ENCODE data around the gene PPP1R2C.
A peak's percentile ranks its signal among the peaks of the same experiment; 100 is the strongest.

PPP1R2C gene

DNA sequence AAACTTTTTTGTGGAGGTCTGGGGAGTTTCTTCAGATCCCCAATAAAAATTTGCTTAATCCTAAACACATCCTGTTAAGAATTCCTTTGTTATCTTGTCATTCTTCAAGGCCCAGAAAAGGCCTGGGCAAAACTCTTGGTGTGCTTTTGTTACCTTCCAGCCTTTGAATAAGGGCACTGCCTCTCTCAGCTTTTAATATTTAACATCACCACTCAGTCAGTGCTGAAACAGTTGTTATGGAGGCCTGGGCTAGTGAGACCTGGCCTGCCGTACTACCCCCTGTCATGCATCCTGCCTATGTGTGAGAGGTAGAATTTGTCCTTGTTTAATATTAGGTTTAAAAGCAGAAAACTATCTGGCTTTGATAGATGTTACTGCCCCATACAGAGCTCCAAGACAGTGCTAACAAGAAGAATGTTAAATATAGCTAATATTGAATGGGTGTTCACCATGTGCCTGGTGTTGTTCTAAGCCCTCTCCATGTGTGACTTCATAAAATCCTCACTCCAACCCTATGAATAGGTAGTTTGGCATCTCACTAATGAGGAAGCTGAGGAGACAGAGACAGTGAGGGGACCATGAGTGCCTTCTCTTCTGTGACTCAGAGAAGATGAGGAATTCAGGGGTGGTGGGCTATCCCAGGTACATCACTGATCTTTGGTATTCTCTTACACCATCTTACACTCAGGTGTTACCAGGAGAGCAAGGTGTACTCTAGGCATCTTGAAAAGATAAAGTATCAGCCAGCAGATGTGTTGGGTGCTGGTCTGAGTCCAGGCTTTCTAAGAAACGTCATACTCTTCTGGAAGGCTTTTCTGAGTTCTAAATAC is 6.2 kb downstream of the PPP1R2C start:
- no peaks in the 10 kb centered on the region for H3K36me3 Mint-ChIP-seq
- peaks cover 21% of the 10 kb centered on the region for H3K4me1 Mint-ChIP-seq
- no peaks in the 10 kb centered on the region for H3K27me3 Mint-ChIP-seq
- no peak overlapping the region for H3K4me3 Mint-ChIP-seq
- H3K27ac Mint-ChIP-seq, result no peak overlapping the region
- ATAC-seq (ENCODE audit: low read depth) (no peak), DNase-seq (ENCODE audit: low spot score in 2 of 2) (no peak)
- no peaks in the 10 kb centered on the region for H3K9me3 Mint-ChIP-seq

DNA sequence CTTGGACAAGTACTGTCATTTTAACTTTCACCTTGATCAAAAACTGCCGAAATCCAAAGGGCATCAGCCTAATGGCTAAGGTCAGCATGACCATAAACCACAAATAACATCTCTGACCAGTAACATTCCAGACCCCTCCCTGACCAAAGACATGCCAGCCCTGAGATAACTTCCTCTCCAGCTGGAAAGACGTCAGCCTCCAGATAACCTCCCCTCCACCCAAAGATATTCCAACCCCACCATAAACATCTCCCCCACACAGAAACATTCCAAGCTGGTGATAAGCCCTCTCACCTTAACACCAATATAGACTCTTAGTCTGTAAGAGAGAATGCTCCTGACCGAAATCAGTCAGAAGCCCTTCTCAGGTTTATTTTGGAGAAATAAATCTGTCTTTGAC is 7.4 kb downstream of the PPP1R2C start:
- ATAC-seq (ENCODE audit: low read depth), result no peak
- H3K9me3 Mint-ChIP-seq, result no peaks in the 10 kb centered on the region
- H3K36me3 Mint-ChIP-seq, result no peaks in the 10 kb centered on the region
- H3K4me3 Mint-ChIP-seq, result no peak overlapping the region
- no peak for DNase-seq (ENCODE audit: low spot score in 2 of 2)
- no peak overlapping the region for H3K27ac Mint-ChIP-seq
- no peaks in the 10 kb centered on the region for H3K27me3 Mint-ChIP-seq
- H3K4me1 Mint-ChIP-seq, result peaks cover 12% of the 10 kb centered on the region

DNA sequence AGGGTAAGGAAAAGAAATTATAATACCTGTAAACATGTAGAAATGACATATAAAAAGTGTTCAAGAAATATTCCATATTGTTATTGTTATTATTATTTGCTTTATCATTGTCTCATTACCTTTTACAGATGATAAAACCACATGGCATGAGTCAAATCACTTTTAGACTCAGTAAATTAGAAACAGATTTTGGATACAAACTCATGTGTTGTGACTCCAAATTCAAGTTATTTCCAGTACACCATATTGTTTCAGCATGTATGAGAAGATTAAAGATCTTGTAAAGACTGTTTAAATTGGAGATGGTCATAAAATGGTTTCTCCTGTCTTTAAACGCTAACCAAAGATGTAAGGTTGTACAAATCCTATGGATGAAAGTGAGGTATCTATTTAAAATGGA is 18.1 kb downstream of the PPP1R2C start:
- H3K27me3 Mint-ChIP-seq, result no peaks in the 10 kb centered on the region

DNA sequence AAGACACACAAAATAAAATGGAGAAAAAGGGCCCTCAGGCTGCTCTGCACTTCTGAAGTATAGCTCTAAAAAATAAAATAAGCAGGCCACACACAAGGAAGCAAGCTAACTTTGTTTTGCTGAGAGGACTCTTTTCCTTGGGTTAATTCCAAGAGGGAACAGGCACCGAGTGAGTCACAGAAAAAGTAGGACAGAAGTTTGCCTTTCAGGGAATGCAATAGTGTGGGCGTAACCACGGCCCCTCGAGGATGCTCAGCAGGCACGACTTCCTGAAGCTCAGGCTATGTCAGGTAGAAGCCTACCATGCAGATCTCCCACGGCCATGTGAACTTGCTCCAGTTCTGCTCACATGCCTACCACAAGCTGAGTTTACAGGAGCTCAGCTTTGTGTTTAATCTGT is 22.1 kb downstream of the PPP1R2C start:
- DNase-seq (ENCODE audit: low spot score in 2 of 2) (no peak), ATAC-seq (ENCODE audit: low read depth) (no peak)
- H3K4me1 Mint-ChIP-seq, result peaks cover 3% of the 10 kb centered on the region
- H3K27ac Mint-ChIP-seq, result peak overlapping the region; percentile 65
- H3K27me3 Mint-ChIP-seq, result no peaks in the 10 kb centered on the region
- H3K36me3 Mint-ChIP-seq, result peaks cover 1% of the 10 kb centered on the region
- H3K9me3 Mint-ChIP-seq, result no peaks in the 10 kb centered on the region
- no peak overlapping the region for H3K4me3 Mint-ChIP-seq

More for the DNA sequence above, 18.1 kb downstream of the PPP1R2C start:
- H3K4me3 Mint-ChIP-seq, result no peak overlapping the region
- H3K9me3 Mint-ChIP-seq, result peaks cover 2% of the 10 kb centered on the region
- DNase-seq (ENCODE audit: low spot score in 2 of 2) (no peak), ATAC-seq (ENCODE audit: low read depth) (no peak)
- H3K36me3 Mint-ChIP-seq, result peaks cover 2% of the 10 kb centered on the region
- H3K27ac Mint-ChIP-seq, result no peak overlapping the region
- peaks cover 8% of the 10 kb centered on the region for H3K4me1 Mint-ChIP-seq

DNA sequence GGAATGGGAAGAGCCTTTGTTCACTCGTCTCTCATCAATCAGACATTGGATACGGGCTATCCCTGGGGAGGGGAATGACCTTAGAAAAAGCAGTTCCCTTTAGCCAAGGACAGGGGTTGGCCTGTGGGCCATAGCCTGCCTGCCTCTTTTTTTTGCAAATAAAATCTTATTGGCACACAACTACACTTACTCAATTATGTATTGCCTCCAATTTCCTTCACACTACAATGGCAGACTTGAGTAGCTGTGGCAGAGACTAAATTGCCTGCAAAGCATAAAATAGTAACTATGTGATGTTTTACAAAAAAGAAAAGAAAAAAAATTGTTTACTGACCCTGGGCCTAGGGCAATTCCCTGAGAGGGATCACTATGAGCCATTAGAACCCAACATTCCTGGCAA is 23.4 kb downstream of the PPP1R2C start:
- no peak overlapping the region for H3K4me3 Mint-ChIP-seq
- no peaks in the 10 kb centered on the region for H3K9me3 Mint-ChIP-seq
- H3K36me3 Mint-ChIP-seq, result peaks cover 3% of the 10 kb centered on the region
- H3K27me3 Mint-ChIP-seq, result no peaks in the 10 kb centered on the region
- H3K27ac Mint-ChIP-seq, result no peak overlapping the region
- DNase-seq (ENCODE audit: low spot score in 2 of 2), result no peak
- no peak for ATAC-seq (ENCODE audit: low read depth)
- peaks cover 3% of the 10 kb centered on the region for H3K4me1 Mint-ChIP-seq

DNA sequence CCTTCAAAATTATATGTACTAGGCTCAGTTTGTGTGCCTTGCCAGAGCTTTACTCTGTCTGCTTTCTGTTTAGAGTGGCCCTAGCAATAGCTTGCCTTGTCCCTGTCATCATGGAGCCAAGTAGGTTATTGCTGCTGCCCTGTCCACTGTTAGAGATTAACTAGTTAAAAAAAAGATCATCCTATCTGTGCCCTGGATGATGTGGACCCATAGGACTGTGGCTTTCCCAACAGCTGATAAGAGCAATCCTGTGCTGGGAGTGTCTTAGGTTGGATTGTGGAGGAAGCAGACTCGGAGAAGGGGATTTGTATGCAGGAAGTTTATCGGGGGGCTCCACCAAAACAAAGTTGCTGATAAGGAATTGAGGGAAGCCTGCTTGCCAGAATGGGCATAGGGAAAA is 23.8 kb downstream of the PPP1R2C start:
- no peak overlapping the region for H3K27ac Mint-ChIP-seq
- peaks cover 3% of the 10 kb centered on the region for H3K36me3 Mint-ChIP-seq
- ATAC-seq (ENCODE audit: low read depth) (no peak), DNase-seq (ENCODE audit: low spot score in 2 of 2) (no peak)
- no peaks in the 10 kb centered on the region for H3K27me3 Mint-ChIP-seq
- H3K9me3 Mint-ChIP-seq, result no peaks in the 10 kb centered on the region
- H3K4me1 Mint-ChIP-seq, result peaks cover 3% of the 10 kb centered on the region
- H3K4me3 Mint-ChIP-seq, result no peak overlapping the region

DNA sequence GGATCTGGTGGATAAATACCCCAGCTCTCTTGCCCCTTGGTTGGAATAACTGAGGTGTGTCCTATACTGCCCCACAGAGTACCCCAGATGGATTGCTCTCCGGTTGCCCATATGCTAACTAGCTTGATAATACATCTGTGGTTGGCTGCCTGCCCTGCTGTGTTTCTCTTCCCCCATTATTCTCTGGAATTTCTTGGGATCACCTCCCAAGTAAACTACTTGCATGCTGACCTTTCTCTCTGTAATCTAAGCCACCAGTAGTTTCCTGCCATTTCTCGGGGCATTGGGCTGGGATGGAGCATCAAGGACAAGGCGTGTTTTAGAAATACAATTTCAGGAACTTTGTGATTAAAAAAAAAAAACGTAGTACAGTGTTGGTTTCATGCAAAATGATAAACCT is 25.2 kb downstream of the PPP1R2C start:
- no peaks in the 10 kb centered on the region for H3K9me3 Mint-ChIP-seq
- H3K36me3 Mint-ChIP-seq, result peaks cover 3% of the 10 kb centered on the region
- DNase-seq (ENCODE audit: low spot score in 2 of 2), result no peak
- H3K4me3 Mint-ChIP-seq, result no peak overlapping the region
- ATAC-seq (ENCODE audit: low read depth), result no peak
- H3K27ac Mint-ChIP-seq, result no peak overlapping the region
- H3K4me1 Mint-ChIP-seq, result peaks cover 3% of the 10 kb centered on the region
- H3K27me3 Mint-ChIP-seq, result no peaks in the 10 kb centered on the region

DNA sequence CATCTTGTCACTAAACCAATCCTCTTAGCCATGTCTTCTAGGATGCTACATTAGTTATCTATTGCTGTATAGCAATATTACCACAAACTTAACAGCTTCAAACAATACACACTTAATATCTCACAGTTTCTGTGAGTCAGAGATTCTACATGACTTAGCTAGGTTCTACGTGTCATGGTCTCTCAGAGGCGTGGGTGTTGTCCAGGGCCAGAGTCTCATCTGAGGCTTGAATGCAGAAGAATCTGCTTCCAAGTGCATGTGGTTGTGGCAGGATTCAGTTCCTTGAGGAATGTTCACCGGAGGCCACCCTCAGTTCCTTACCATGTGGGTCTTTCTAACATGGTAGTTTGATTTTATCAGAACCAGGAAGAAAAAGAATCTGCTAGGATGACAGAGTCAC is 26.4 kb downstream of the PPP1R2C start:
- no peak overlapping the region for H3K4me3 Mint-ChIP-seq
- H3K9me3 Mint-ChIP-seq, result no peaks in the 10 kb centered on the region
- no peaks in the 10 kb centered on the region for H3K27me3 Mint-ChIP-seq
- H3K4me1 Mint-ChIP-seq, result peaks cover 5% of the 10 kb centered on the region
- H3K36me3 Mint-ChIP-seq, result peaks cover 5% of the 10 kb centered on the region
- no peak overlapping the region for H3K27ac Mint-ChIP-seq
- no peak for DNase-seq (ENCODE audit: low spot score in 2 of 2)
- ATAC-seq (ENCODE audit: low read depth), result no peak

DNA sequence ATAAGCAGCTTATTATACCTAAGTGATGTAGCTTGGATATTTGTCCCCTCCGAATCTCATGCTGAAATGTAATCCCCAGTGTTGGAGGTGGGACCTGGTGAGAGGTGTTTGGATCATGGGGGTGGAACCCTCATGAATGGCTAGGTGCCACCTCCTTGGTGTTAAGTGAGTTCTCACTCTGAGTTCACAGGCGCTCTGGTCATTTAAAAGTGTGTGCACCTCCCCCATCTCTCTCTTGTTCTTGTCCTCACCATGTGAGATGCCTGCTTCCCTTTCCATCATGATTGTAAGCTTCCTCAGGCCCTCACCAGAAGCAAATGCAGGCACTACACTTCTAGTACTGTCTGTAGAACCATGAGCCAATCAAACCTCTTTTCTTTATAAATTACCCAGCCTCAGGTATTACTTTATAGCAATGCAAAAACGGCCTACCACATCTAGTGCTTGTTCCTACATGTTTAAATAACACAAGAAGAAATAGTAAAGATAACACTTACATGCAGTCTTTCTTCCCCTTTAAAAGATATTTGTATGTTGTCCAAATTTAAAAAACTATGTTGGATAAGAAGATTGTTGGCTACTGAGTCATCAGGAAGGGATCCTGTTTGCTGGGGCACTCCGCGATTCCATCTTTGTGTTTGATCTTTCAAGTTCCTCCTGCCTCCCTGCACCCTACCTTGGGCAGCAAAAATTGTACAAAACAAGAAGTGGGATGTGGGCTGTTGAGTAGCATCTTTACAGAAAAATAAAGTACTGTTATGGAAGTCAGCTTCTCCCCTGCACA is 29.7 kb downstream of the PPP1R2C start:
- Mint-ChIP-seq H3K9me3 (no peaks in the 10 kb centered on the region), H3K4me3 (no peak overlapping the region), H3K4me1 (peaks cover 2% of the 10 kb centered on the region), H3K27me3 (no peaks in the 10 kb centered on the region), H3K36me3 (peaks cover 5% of the 10 kb centered on the region), H3K27ac (peak overlapping the region; percentile 48)
- ATAC-seq (ENCODE audit: low read depth) (no peak), DNase-seq (ENCODE audit: low spot score in 2 of 2) (no peak)

DNA sequence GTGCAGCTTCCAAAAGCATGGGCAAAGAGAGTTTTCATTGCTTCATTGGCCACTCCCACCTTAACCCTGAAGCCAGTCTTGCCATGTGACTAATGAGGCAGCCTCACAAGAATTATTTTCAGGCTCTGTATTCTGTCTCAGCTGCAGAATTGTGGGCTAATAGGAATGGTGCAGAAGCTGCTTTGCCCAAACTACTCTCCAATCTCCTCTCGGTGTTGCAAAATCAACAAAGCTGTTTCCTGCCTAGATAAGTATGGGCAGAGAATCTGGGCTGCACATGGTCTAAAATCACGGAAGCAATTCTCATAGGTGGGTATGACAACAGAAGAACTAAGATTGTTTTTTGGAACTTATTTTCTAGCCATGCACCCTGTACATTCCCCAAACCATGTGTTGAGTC is 31.4 kb downstream of the PPP1R2C start:
- DNase-seq (ENCODE audit: low spot score in 2 of 2) (no peak), ATAC-seq (ENCODE audit: low read depth) (no peak)
- Mint-ChIP-seq H3K4me1 (peaks cover 2% of the 10 kb centered on the region), H3K27ac (no peak overlapping the region), H3K4me3 (no peak overlapping the region), H3K27me3 (no peaks in the 10 kb centered on the region), H3K9me3 (no peaks in the 10 kb centered on the region), H3K36me3 (peaks cover 5% of the 10 kb centered on the region)

DNA sequence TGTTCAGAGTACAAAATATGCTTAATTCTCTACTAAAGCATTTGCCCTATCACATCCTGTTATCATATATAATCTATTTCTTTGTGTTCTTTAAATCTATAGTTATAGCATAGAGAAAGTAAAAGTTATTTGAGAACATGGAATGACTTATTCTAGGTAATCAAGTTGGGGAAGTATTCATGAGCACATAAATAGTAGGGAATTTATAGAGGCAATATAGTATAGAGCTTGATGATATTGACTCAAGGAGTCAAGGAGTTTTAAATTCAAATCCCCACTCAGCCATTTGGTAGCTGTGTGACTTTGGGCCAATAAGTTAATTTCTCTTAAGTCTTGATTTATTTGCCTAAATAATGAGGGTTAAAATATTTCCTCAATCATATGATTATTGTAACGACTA is 37.5 kb downstream of the PPP1R2C start:
- no peak for DNase-seq (ENCODE audit: low spot score in 2 of 2)
- H3K4me3 Mint-ChIP-seq, result no peak overlapping the region
- H3K4me1 Mint-ChIP-seq, result no peaks in the 10 kb centered on the region
- H3K9me3 Mint-ChIP-seq, result no peaks in the 10 kb centered on the region
- no peaks in the 10 kb centered on the region for H3K27me3 Mint-ChIP-seq
- no peak overlapping the region for H3K27ac Mint-ChIP-seq
- no peaks in the 10 kb centered on the region for H3K36me3 Mint-ChIP-seq
- ATAC-seq (ENCODE audit: low read depth), result no peak

DNA sequence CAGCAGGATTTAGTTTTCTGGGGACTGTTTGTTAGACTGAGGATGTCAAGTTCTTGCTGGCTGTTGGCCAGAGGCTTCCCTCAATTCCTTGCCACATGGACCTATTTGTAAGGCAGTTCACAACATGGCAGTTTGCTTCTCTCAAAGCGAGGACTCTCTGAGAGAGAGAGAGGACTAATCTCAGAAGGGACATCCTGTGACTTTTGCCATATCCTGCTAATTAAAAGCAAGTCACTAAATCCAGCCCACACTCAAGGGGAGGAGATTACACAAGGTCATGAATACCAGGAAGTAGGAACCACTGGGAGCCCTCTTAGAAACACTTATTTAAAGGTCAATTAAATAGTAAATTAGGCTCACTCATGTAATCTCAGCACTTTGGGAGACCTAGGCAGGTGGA is 38.2 kb downstream of the PPP1R2C start:
- DNase-seq (ENCODE audit: low spot score in 2 of 2), result no peak
- Mint-ChIP-seq H3K36me3 (no peaks in the 10 kb centered on the region), H3K4me1 (no peaks in the 10 kb centered on the region), H3K27ac (peak overlapping the region; percentile 93), H3K4me3 (peak overlapping the region; percentile 34), H3K27me3 (no peaks in the 10 kb centered on the region), H3K9me3 (no peaks in the 10 kb centered on the region)
- peak; percentile 33 for ATAC-seq (ENCODE audit: low read depth)

DNA sequence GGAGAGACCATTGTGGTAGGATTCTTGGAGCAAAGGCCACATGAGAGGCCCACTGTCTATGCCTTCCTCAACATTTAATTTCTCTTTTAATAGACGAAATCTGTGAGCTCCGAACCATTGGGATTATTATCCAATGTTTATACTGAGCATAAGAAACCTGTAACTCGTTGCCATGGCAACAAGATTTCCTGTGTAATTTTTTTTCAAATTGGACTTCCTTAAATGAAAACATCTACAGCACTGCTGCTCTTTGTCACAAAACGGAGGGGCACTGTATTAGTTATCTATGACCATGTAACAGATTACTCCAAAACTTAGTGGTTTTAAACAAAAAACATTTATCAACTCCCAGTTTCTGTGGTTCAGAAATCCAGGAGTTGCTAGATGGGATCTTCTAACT is 38.7 kb downstream of the PPP1R2C start:
- H3K9me3 Mint-ChIP-seq, result no peaks in the 10 kb centered on the region
- no peaks in the 10 kb centered on the region for H3K4me1 Mint-ChIP-seq
- peak overlapping the region; percentile 93 for H3K27ac Mint-ChIP-seq
- H3K4me3 Mint-ChIP-seq, result peak overlapping the region; percentile 34
- no peaks in the 10 kb centered on the region for H3K27me3 Mint-ChIP-seq
- H3K36me3 Mint-ChIP-seq, result no peaks in the 10 kb centered on the region
- peak in 1 of 2 donors; percentile 25 for DNase-seq (ENCODE audit: low spot score in 2 of 2)
- peak; percentile 88 for ATAC-seq (ENCODE audit: low read depth)

DNA sequence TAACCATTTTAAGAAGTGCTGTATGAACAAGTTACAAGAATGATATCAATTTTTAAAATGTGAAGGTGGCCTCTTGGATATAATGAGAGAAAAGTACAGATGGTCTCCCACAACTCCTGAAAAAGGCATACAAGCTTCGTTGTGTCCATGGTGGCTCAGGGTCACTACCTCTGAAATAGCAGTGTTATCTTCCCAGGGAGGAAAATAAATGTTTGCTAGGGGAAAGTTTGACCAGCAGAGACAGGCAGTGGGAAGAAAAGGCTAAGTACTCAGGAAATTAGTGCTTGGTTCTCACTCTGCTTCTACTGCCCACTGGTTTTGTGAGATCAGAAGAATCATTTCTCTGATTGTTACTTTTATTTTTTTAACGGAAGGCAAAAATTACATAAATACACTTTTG is 39.4 kb downstream of the PPP1R2C start:
- ATAC-seq (ENCODE audit: low read depth) (no peak), DNase-seq (ENCODE audit: low spot score in 2 of 2) (no peak)
- H3K9me3 Mint-ChIP-seq, result no peaks in the 10 kb centered on the region
- no peak overlapping the region for H3K4me3 Mint-ChIP-seq
- peak overlapping the region; percentile 93 for H3K27ac Mint-ChIP-seq
- no peaks in the 10 kb centered on the region for H3K36me3 Mint-ChIP-seq
- no peaks in the 10 kb centered on the region for H3K4me1 Mint-ChIP-seq
- H3K27me3 Mint-ChIP-seq, result no peaks in the 10 kb centered on the region
